GM12873 (cell line): ENCODE results near the gene XCL2.

ENCODE experiments used
- CTCF ChIP-seq: IDR thresholded peaks from 2 replicates; pipeline ENCODE4 v1.5.1; 2012; ENCODE audit warnings: low read depth, mild to moderate bottlenecking, moderate library complexity, low read length, control low read depth; ENCODE audit not compliant: insufficient read depth; ENCODE audit errors: missing control alignments

XCL2 gene

DNA sequence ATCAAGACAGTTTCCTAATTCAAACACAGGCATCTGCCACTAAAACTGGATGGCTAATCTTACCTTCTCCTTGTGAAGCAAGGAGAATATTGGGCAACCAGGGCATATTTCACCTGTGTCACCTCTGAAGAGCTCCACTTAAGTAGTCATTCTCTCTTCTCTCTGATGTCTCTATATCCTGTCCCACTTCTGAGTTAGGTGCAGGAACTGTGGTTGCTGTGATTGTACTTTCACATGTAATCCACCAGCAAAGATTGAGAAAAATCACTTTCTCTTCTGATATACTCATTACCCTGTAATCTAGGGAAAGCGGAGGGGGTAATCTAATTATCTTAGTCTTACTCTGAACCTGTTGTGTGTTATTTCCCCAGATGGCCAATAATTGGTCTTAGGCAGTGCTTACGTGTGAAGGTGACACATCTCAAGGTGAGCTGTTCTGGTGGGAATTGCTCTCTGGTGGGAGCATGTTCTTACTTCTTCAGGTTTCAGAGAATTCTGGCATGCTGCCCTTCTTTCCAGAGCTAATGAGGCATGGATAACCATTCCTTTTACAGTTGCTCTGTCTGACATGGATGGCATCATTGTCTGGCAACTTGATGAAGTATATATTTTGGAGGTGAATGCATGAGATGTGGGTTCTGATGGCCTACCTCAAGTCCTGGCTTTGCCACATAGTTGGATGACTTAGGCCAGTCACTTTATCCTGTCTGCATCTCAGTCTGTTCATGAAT lies 12.0 kb downstream of the XCL2 start:
- no peak for TF ChIP-seq CTCF

GRCh38 chr1:168529518-168529917 lies 14.3 kb downstream of the XCL2 start:
- TF ChIP-seq CTCF = no peak

- no peak for TF ChIP-seq CTCF
Observed at GRCh38 chr1:168521401-168522000, 22.3 kb downstream of the XCL2 start.

- TF ChIP-seq CTCF = no peak
Observed at GRCh38 chr1:168520832-168521231, 23.0 kb downstream of the XCL2 start.

- no peak for TF ChIP-seq CTCF
Observed at GRCh38 chr1:168520052-168520751, 23.6 kb downstream of the XCL2 start.

GRCh38 chr1:168518813-168519212 lies 25.0 kb downstream of the XCL2 start:
- no peak for TF ChIP-seq CTCF

DNA sequence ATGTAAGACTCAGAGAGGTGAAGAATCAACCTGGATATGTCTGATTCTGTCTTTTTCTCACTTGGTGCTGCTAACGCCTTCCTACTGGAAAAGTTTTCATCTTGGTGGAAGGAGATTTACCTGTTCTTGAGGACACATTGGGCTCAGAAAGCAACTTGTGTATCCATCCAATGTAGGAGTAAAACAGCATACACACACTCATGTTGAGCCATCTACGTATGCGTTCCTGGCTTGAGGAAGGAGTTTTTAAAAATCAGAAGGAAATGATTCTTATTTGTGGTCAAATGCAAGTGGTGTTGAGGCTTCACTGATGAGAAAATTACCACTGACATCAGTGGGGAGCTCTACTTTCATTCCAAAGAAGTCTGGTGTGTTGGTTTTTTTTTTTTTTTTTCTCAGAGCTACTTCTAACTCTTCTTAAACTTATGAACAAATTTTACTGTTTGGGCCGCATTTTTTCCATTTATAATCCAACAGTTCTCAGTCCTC lies 25.6 kb downstream of the XCL2 start:
- no peak for TF ChIP-seq CTCF
